Mesodermal cell (in vitro differentiated cells): Measurements from ENCODE around the gene CACNA1I.
"Not testable (repeated sequence)": the region's sequence is repeated elsewhere in the genome, so short reads cannot be mapped to it uniquely, and the experiment has no call there.

ENCODE experiments used
- H3K27ac ChIP-seq: 2 replicates; pipeline ENCODE4 v1.7.0; 2013; ENCODE audit warnings: mild to moderate bottlenecking, low read depth, low read length, moderate library complexity; ENCODE audit not compliant: severe bottlenecking
- H3K36me3 ChIP-seq: 2 replicates; pipeline ENCODE4 v1.7.1; 2013; ENCODE audit warnings: mild to moderate bottlenecking, low read length, moderate library complexity; ENCODE audit not compliant: control insufficient read depth, insufficient read depth
- H3K4me1 ChIP-seq: one replicate; pipeline ENCODE4 v1.7.1; 2013; ENCODE audit warnings: mild to moderate bottlenecking, low read length; ENCODE audit not compliant: insufficient read depth, control insufficient read depth, poor library complexity, severe bottlenecking
- H3K4me3 ChIP-seq: 2 replicates; pipeline ENCODE4 v1.7.0; 2013; ENCODE audit warnings: low read length, control low read depth, mild to moderate bottlenecking; ENCODE audit not compliant: insufficient read depth, poor library complexity, severe bottlenecking; ENCODE audit errors: extremely low read depth
- H3K9me3 ChIP-seq: 2 replicates; pipeline ENCODE4 v1.7.1; 2013; ENCODE audit warnings: mild to moderate bottlenecking, low read length, moderate library complexity; ENCODE audit not compliant: control insufficient read depth
- WGBS, 2 experiments: methylation state at CpG; one replicate each; pipeline ENCODE4 v1.1.5; 2013; ENCODE audit warnings: missing lambda C conversion rate in 2 of 2; ENCODE audit not compliant: insufficient coverage in 2 of 2; 5-methylcytosine and 5-hydroxymethylcytosine counted together

Gene CACNA1I

DNA sequence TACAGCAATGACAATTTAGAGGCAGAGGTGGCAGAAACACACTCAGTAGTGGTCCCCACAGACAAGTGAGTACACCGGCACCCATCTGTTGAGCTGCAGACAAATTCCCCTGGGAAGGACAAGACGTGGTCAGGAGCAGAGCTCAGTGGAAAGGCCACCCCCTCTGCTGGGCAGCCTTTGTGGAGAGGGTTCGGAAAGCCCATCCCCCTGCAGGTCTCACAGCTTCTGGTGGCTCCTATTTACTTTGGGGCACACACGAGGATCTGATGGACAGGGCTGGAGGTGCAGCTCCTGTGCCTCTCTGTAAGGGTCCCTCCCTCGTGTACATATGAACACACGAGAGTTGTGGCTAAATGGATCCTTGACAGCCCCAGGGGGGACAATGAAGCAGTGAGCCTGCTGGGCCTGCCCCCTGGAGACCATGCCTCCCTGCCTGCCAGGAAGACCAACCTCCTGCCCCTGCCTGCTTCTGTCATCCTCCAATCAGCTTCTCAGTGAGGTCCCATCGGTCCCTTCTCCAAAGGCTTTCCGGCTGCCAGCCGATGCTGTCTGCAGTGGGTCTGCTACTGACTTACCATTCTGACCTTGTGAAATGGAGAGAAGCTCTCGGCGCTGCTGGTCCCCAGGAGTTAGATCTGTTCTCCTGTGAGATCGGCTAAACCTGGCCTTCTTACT, 161.5 kb downstream of the CACNA1I start:
- H3K4me3 ChIP-seq, result no peak overlapping the region
- no peaks in the 10 kb centered on the region for H3K36me3 ChIP-seq
- no peaks in the 10 kb centered on the region for H3K9me3 ChIP-seq
- 79 to 83% methylated on average over 12 of the region's 12 CpGs for WGBS, 2 experiments
- H3K27ac ChIP-seq, result no peak overlapping the region
- no peaks in the 10 kb centered on the region for H3K4me1 ChIP-seq

DNA sequence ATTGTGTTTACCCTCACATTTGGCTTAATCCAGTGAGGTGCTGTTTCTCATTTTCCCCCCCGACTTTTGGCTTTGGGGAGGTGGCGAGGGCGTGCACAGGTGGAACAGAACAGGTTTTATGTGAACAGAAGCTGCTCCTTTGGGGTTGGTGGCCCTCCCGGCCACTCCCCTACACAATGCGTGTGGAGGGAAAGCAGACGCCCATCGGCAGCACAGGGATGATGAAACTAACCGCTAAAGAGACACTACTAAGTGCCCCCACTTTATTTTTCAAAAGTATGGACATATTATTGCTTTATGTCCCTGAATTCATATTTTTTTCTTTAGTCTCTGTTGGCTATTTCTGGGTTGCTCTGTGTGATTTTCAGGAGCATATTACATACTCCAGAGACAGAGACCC, 162.1 kb downstream of the CACNA1I start:
- WGBS, 2 experiments, result 83 to 95% methylated on average over 3 to 6 of the region's 8 CpGs
- Histone ChIP-seq H3K4me3 (no peak overlapping the region), H3K36me3 (no peaks in the 10 kb centered on the region), H3K9me3 (no peaks in the 10 kb centered on the region), H3K27ac (no peak overlapping the region), H3K4me1 (no peaks in the 10 kb centered on the region)

- 81 to 95% methylated on average over 2 of the region's 2 CpGs for whole genome bisulfite sequencing, 2 experiments
- H3K9me3 ChIP-seq, result no peaks in the 10 kb centered on the region
- no peak overlapping the region for H3K4me3 ChIP-seq
- no peaks in the 10 kb centered on the region for H3K4me1 ChIP-seq
- no peak overlapping the region for H3K27ac ChIP-seq
- H3K36me3 ChIP-seq, result no peaks in the 10 kb centered on the region
These were observed 162.6 kb downstream of the CACNA1I start for GRCh38 chr22:39733191-39733590.

GRCh38 chr22:39734046-39734445, 163.5 kb downstream of the CACNA1I start:
- H3K27ac ChIP-seq, H3K4me1 ChIP-seq, H3K9me3 ChIP-seq, H3K36me3 ChIP-seq, H3K4me3 ChIP-seq: not testable (repeated sequence)
- no CpG with 5 or more reads among the region's 1 CpG for WGBS, 2 experiments

DNA sequence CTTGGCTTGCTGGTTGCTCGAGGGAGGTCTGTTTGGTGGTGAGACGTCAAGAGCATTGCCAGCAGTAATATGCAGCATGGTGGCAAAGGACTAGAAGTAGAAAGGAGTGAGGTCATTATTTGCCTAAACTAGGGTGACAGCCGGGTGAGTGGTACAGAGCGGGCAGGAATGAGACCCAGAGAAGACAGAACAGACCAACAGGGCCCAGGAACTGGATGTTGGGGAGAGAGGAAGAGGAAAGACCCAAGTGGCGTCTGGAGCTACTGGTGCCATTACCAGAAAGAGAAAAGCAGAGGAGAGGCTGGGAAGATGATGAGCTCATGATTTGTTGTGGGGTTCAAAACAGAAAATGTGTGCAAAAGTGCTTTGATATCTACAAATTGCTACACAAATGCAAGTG, 164.3 kb downstream of the CACNA1I start:
- no peaks in the 10 kb centered on the region for H3K4me1 ChIP-seq

DNA sequence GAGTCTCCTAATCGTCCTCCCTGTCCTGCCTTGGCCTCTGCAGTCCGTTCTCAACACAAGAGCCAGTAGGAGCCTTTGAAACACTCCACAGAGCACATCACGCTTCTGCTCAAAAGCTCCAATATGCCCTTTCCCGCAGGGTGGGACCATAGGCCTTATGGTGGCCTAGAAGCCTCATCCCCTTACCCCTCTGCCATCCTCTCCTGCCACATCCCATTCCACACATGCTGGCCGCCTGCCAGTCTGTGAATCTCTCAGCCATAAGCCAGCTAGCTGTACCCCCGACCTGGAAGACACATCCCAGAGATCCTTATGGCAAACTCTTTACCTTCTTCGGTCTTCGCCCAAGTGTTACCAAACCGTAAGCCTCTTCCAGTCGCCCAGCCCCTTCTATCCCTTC, 165.2 kb downstream of the CACNA1I start:
- 88 to 94% methylated on average over 6 to 9 of the region's 10 CpGs for WGBS, 2 experiments
- no peaks in the 10 kb centered on the region for H3K36me3 ChIP-seq
- H3K9me3 ChIP-seq, result peaks cover 4% of the 10 kb centered on the region
- H3K4me3 ChIP-seq, result no peak overlapping the region
- no peaks in the 10 kb centered on the region for H3K4me1 ChIP-seq
- H3K27ac ChIP-seq, result no peak overlapping the region

More for the DNA sequence above, 164.3 kb downstream of the CACNA1I start:
- no peak overlapping the region for H3K4me3 ChIP-seq
- WGBS, 2 experiments, result 78 to 80% methylated on average over 4 of the region's 5 CpGs
- H3K9me3 ChIP-seq, result peaks cover 4% of the 10 kb centered on the region
- no peaks in the 10 kb centered on the region for H3K36me3 ChIP-seq
- H3K27ac ChIP-seq, result no peak overlapping the region

GRCh38 chr22:39738746-39739145, 168.2 kb downstream of the CACNA1I start:
- no CpG with 5 or more reads among the region's 1 CpG for WGBS, 2 experiments
- Histone ChIP-seq H3K9me3 (peaks cover 4% of the 10 kb centered on the region), H3K4me3 (no peak overlapping the region), H3K27ac (no peak overlapping the region), H3K36me3 (no peaks in the 10 kb centered on the region), H3K4me1 (no peaks in the 10 kb centered on the region)
